NCI-H128 (cell line): ENCODE data around the gene SALL2.
A peak's percentile ranks its signal among the peaks of the same experiment; 100 is the strongest.
"Not testable (repeated sequence)": the region's sequence is repeated elsewhere in the genome, so short reads cannot be mapped to it uniquely, and the experiment has no call there.

Experiments
- DNase-seq: peaks from one replicate; lab custom pipeline; 2025; ENCODE audit not compliant: unreplicated experiment; lab: John Stamatoyannopoulos, UW

Gene SALL2

DNA sequence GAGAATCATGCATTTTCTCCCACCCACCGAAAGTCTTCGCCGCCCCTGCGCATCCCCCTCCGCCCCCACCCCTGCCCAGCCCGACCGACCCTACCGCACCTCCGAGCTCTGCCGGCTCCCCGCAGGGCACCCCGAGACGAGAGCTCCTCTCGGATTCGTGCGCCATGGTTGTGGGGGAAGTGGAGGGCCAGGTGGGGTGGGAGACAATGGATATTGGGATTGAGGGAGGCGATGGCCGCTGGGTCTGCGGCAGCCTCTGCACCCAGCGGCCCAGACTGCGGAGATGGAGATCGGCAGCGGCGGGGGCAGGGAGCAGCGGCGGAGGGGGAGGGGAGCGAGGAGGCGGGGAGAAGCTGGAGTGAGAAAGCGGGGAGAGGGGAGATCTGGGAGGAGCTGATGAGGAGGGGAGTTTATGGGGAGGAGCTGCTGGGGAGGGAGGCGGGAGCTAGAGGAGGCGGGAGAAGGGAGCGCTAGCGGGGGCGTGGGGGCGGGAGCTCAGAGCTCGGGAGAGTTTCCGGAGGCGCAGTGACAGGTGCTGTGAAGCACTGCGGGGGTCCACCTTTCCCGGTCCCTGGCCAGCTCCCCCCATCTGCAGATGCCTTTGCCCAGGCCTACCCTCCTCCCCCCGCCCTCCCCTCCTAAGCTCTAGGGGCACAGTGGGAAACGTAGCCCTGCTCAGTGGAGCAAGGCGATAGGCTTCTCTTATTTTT is at the start of gene SALL2:
SALL2 (minus strand) TSS at position 385 of the 710 bp plus-strand sequence; CDS start at position 166, 219 bp downstream.
- peak; percentile 78 for DNase-seq

GRCh38 chr14:21575661-21576060 is 49.5 kb upstream of the SALL2 start:
- no peak for DNase-seq

DNA sequence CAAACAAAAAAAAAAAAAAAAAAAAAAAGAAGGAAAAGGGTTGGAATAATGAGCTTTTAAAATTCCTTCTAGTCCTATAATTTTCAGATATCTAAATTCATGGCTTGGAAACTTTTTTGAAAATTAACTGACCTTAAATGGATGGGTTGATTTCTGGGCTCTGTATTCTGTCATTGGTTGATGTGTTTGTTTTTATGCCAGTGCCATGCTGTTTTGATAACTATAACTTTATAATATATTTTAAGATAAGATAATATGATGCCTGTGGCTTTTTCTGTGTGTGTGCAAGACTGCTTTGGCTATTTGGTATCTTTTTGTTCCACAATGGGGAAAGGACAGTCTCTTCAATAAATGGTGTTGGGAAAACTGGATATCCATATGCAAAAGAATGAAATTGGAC is 46.5 kb upstream of the SALL2 start:
- DNase-seq: no peak

DNA sequence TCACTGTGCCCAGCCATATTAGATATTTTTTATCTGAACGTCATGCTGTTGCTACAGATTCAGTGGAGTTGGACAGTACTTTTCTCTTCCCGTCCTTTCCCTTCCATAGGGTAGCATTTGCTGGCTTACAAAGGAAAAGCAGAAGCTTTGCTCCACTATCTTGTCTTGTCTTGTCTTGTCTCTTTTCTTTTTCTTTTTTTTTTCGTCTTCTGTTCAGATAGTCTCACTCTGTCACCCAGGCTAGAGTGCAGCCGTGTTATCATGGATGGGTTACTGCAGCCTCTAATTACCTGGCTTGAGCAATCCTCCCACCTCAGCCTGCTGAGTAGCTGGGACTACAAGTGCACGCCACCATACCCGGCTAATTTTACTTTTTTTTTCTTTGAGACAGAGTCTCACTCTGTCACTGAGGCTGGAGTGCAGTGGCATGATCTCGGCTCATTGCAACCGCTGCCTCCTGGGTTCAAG is 32.6 kb upstream of the SALL2 start:
- no peak for DNase-seq

GRCh38 chr14:21557084-21557901 is 31.1 kb upstream of the SALL2 start:
- peak; percentile 90 for DNase-seq

- DNase-seq: no peak
Measured at GRCh38 chr14:21556378-21557083, 30.4 kb upstream of the SALL2 start.

- DNase-seq: no peak
Measured at GRCh38 chr14:21553266-21553665, 27.1 kb upstream of the SALL2 start.

GRCh38 chr14:21544588-21544987 is 18.4 kb upstream of the SALL2 start:
- DNase-seq: not testable (repeated sequence)

- DNase-seq: no peak
Measured at GRCh38 chr14:21543963-21544362, 17.8 kb upstream of the SALL2 start.

DNA sequence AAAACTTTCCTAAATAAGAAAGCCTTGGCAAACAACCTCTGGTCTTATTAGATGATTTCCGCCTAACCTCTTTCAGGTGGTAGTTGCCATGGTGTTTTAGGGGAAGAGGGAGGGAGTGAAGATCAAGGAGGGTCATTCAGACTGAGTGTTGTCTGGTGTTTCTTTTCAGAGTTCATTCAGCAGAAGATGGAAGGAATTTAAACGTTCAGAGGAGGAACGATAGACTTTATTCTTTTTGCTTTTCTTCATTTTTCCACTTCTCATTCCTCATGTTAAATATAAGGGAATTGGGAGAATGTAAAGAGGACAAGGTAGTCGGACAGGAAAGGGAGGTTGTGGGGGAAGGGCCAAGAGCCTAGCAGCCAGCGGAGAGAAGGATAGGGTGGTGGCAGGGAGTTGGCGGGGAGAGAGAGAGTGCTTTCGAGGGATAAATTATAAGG is 17.4 kb upstream of the SALL2 start:
- no peak for DNase-seq

- DNase-seq: no peak
Measured at GRCh38 chr14:21541413-21542074, 15.4 kb upstream of the SALL2 start.

DNA sequence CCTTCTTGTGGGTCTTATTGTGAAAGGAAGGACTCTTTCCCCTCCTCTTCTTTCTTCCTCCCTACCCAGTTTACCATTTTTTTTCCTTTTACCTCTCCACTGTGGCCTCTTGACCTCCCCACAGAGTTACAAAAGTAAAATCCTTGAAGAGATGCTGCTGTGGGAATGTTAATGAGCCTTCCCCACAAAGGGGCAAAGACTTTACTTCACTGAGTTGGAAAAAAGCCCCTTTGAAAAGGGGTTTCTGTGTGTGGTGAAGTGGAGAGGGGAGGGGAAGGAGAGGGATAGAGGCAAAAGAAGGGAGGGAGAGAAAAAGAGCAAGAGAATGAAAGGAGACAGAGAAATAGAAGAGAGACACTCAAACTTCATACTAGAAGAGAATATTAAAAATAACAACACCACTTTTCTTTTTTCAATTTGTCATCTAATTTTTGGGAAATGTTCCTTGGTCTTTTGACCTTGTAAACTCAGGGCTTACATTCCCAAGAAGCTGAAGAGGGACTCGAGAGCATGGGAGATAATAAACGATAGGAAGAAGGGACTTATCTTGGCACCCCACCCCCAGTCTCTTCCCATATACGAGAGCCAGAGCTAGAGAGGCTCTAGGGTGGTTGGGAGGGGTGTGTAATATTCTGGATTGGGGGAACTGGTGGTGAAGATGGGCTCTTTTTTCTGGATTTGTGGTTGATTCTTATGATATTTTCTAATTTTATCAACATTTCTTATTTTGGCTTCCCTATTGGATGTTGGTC is 13.2 kb upstream of the SALL2 start:
- DNase-seq: no peak

- no peak for DNase-seq
Measured at GRCh38 chr14:21537090-21537424, 10.9 kb upstream of the SALL2 start.

GRCh38 chr14:21536418-21537089 is 10.4 kb upstream of the SALL2 start:
- DNase-seq: no peak

DNA sequence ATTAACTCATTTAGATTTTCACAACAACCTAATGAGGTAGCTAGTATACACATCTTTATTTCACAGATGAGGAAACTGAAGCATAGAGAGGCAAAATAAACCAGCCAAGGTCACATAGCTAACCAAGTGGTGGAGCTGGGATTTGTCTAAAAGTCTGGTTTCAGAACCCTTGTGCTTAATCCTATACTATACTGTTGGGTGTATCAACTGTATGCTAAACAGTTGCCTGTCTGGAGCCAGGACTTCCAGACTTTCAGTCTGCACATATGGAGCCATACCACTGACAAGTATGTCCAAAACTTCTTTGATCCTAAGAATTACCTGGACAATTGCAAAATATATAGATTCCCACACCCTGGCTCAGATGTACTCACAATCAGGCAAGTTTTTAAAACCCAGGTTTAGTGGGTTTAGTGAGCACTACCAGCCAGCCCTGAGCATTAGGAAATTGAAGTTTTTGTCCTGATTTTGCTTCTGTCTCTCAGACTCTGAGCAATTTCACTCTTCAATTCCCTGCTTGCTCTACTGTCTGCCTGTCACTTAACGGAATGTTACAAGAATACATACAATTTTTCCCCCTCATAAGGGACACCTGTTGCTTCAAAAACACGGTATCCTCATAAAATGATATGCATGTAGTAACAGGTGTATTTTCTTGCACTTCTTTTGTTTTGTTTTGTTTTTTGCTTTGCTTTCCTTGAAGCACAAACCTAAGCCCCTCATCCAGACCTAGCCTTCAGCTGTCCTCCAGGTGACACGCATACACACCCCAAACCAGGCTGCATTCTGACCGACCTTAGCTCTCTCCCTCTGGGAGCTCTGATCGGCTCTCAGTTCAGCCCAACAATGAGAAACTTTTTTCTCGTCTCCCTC is 9.6 kb upstream of the SALL2 start:
- DNase-seq: no peak

GRCh38 chr14:21534576-21534975 is 8.4 kb upstream of the SALL2 start:
- no peak for DNase-seq

- no peak for DNase-seq
Measured at GRCh38 chr14:21533294-21533693, 7.1 kb upstream of the SALL2 start.

- DNase-seq: no peak
Measured at GRCh38 chr14:21529515-21529914, 3.4 kb upstream of the SALL2 start.
